NOMO-1 treated with DMSO at 0.1 percent for 48 hours (cell line): ENCODE results near the gene MAVS.
"Not testable (repeated sequence)": the region's sequence is repeated elsewhere in the genome, so short reads cannot be mapped to it uniquely, and the experiment has no call there.

Experiments
- DNase-seq: peaks from one replicate; lab custom pipeline; 2025; ENCODE audit not compliant: unreplicated experiment; lab: John Stamatoyannopoulos, UW

Gene MAVS

DNA sequence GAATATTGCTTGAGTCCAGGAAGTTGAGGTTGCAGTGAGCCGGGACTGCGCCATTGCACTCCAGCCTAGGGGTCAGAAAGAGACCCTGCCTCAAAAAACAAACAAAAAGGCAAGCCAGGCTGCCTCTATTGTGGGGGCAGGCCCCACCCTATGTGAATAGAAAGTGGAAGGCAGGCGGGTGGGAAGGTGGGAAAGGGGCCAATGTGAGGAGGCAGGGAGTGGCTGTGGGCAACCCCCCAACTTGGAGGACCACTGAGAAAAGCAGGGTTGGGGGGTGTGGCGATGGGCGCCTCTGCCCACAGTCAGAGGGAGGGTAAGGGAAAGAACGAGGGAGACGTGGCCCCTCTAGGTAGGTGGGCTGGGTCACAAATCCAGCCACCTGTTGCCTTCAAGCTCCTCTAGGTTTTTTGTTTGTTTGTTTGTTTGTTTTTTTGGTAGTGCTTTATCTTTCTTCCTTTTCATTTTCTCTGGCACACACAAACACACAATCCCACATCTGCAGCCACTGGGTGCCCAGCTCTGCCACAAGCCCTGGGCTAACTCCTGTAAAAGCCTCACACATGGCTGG, 31.6 kb upstream of the MAVS start:
- no peak for DNase-seq

GRCh38 chr20:3815703-3816315, 30.8 kb upstream of the MAVS start:
- no peak for DNase-seq

GRCh38 chr20:3818155-3819151, 28.2 kb upstream of the MAVS start:
- peak; percentile 31 for DNase-seq

GRCh38 chr20:3819411-3820047, 27.1 kb upstream of the MAVS start:
- DNase-seq = no peak

DNA sequence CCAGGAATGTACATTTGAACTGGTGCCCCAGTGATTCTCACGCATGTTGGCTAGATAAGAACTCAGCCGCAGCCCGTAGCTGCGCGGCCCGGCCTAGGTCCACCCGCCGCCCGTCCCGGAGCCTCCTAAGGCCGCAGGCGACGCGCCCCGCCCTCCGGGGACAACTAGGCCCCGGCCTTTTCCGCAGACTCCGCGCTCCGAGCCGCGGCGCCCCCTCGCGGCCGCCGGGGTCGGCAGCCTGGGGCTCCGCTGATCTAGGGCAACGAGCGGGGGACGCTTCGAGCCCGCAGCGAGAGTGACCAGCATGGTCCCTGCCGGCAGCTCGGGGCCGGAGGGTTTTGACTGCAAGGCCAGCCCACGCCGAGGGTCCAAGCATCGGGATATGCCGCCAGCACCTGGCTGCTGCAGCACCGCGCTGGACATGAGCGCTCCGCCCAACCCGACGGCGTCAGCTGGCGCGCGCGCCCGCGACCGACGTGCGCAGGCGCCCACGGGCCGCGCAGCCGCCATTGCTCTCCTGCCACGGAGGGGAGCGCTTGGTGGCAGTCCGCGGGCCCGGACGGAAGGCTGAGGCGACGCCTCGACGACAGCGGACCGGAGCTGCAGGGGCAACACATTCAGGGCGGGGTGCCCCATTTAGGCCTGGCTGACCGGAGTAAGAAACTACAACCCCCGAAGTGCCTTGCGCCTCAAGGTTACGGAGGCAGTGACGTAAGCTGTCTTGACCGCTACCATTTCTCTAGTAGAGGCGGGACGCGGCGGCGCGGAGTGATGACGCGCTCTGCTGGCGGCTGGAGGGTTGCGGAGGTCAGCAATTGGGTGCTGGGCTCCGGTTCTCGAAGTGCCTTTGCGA, 26.4 kb upstream of the MAVS start, which contains the start of gene AP5S1:
Gene AP5S1 (plus strand): TSS at position 500 of the 853 bp plus-strand sequence. CDS start 1,571 bp downstream, outside the sequence.
- DNase-seq = peak; percentile 93

DNA sequence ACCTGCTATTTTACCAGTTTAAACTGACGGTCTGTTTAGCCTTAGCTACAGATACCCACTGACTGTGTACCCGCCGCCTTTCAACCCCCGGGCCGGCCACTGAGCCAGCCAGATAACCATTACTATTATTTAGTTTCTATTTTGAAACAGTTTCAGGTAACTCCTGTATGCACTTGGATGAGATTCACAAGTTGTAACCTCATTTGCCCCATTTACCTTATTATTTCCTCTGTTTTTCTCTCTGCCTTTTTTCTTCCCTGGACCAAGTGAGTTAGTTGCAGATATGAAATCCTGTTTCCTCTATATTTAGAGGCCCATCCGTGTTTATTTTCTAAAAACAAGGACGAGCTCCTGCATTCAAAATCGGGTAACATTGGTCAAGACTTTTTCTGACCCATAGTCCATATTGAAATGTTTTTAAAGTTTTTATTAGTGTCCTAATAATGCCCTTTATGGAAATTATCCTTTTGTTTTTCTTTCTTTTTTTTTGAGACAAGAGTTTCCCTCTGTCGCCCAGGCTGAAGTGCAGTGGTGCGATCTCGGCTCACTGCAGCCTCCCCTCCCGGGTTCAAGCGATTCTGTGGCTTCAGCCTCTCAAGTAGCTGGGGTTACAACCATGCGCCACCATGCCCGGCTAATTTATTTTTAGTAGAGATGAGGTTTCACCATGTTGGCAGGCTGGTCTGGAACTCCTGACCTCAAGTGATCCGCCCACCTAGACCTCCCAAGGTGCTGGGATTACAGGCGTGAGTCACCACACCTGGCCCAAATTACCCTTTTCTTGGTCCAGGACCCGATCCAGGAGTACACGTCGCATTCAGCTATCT, 25.5 kb upstream of the MAVS start:
- no peak for DNase-seq

DNA sequence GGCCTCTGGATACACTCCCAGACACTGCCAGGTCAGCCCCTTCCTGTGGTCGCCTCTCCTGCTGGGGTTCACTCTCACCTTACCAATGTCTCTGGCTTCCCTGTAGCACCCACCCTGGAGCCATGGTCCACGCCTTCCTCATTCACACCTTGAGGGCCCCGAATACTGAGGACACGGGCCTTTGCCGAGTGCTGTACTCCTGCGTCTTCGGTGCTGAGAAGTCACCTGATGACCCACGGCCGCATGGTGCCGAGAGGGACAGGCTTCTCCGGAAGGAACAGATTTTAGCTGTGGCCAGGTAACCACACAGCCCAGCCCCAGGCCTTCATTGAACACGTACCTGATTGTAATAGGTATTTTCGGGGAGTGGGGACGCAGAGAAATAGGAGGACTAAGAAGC, 24.6 kb upstream of the MAVS start:
- DNase-seq = no peak

- DNase-seq = no peak
Observed at GRCh38 chr20:3823881-3824280, 22.8 kb upstream of the MAVS start.

- DNase-seq = no peak
Observed at GRCh38 chr20:3825526-3825925, 21.1 kb upstream of the MAVS start.

- DNase-seq = no peak
Observed at GRCh38 chr20:3826420-3826819, 20.2 kb upstream of the MAVS start.

- DNase-seq = no peak
Observed at GRCh38 chr20:3828798-3829197, 17.8 kb upstream of the MAVS start.

- DNase-seq = not testable (repeated sequence)
Observed at GRCh38 chr20:3829891-3830290, 16.7 kb upstream of the MAVS start.

DNA sequence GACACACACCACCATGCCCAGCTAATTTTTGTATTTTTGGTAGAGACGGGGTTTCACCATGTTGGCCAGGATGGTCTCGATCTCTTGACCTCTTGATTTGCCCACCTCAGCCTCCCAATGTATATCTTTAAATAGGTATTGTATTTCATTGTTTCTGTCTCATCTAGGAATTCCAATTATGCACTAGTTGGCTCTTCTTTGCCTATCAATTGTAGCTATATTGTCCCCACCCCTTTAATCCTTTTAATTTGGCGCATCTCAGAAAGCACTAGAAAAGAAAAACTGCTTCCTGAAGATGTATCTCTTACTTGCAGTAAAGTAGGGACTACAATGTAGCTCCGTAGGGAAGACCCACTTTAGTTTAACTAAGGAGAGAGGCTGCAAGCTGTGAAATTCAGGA, 10.5 kb upstream of the MAVS start:
- DNase-seq = no peak

GRCh38 chr20:3839328-3839727, 7.3 kb upstream of the MAVS start:
- no peak for DNase-seq

- DNase-seq = not testable (repeated sequence)
Observed at GRCh38 chr20:3840201-3840600, 6.4 kb upstream of the MAVS start.

DNA sequence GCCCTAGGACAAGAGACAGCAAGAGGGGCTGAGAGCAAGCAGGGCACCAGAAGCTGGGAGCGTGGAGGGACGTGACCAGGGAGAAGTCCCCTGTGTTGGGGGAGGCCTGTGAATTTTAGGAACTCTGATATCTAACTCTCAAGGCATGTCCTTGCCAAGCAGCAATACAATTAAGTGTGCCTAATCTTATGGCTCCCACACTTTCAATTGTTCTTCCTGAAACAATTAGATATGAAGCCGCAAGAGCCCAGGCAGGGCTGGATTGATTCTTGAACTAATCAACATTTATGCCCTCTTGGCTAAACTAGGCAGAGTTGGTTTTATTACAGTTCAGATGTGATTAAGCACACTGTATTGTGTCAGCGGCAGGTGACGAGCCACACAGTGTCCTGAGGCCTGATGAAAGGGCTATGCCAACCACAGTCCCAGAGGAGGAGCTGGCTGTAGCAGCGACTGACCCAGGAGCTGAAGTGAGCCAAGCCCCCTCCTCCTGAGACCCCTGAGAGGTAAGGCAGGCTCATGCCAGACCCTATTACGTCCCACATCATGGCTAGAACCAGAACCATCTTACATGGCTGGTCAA, 4.2 kb upstream of the MAVS start:
- DNase-seq = no peak

DNA sequence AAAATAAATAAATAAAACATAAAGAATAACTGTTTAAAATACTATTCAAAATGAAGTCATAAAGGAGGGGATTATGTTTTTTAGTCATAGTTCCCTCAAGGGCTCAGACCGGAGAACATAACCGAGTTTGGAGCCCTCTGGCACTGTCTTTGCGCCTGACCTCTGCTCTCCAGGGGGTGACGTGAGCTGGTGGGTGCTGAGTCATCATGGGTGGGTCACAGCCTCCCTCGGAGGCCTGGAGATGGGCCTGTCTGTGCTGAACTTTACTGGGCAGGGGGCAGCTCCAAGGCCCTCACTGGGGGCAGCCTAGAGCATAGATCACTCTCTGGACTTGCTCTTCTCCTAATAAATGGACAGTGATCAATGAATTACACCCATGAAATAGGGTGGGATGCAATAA, 3.1 kb upstream of the MAVS start:
- DNase-seq = peak; percentile 9

- DNase-seq = not testable (repeated sequence)
Observed at GRCh38 chr20:3843990-3844619, 2.5 kb upstream of the MAVS start.

DNA sequence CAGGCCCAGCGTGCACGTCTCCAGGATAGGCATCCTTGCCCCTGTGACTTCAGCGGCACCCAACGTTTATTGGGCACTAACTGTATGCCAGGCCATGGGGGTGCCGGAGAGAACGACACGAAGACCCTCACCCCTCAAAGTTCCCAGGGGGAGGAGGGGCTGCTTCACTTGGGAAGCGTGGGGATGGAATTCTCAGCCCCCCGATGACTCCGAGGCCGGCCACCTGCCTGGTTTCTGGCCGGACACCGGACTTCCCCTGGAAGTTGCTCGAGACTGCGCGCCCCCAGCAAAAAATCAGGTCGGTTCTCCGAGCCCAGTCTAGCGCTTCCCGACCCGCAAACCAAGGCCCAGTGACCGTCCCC, 275 bp upstream of the MAVS start:
- no peak for DNase-seq
